ENCODE results near the gene MTURN. TPM values are rescaled to one million over a fixed set of nuclear protein-coding genes. Genes with fewer than 3 reads are reported as not detected.

Gene MTURN
- total and polyA plus RNA-seq, 10 of the 15 experiments (the other 5 are each of a cell fraction or from before 2014, with no cell fraction given) = 0.52 to 5.0 (median 3.3) TPM

GRCh38 chr7:30135301-30136116 is 723 bp downstream of the MTURN start (continued):
- TF ChIP-seq LARP7 (IDR thresholded peaks at IDR 0.05) = no peak; the same call in 1 of the 2 replicates
- no peak for TF ChIP-seq JUNB (IDR thresholded peaks at IDR 0.05)
- no peak for TF ChIP-seq POLR2A (IDR thresholded peaks at IDR 0.05; ENCODE audit: low read depth, low read length)
- TF ChIP-seq MLLT1 (IDR thresholded peaks at IDR 0.05) = no peak
- TF ChIP-seq TBL1XR1 (IDR thresholded peaks at IDR 0.05; ENCODE audit: low read depth, low read length) = no peak
- TF ChIP-seq JUND (IDR thresholded peaks at IDR 0.05; ENCODE audit: low read depth, low read length) = no peak
- TF ChIP-seq POLR2AphosphoS5 (IDR thresholded peaks at IDR 0.05; ENCODE audit: low read length) = no peak
- peak; percentile 9; the same call in 1 of the 2 replicates for TF ChIP-seq GATAD2B (conservative IDR thresholded peaks at IDR 0.05; ENCODE audit: low read depth)
- no peak for TF ChIP-seq ZNF274 (IDR thresholded peaks at IDR 0.05; ENCODE audit: insufficient read depth, insufficient read length)
- TF ChIP-seq RELB (IDR thresholded peaks at IDR 0.05; ENCODE audit: low read depth) = no peak
- TF ChIP-seq, protein P1, sequence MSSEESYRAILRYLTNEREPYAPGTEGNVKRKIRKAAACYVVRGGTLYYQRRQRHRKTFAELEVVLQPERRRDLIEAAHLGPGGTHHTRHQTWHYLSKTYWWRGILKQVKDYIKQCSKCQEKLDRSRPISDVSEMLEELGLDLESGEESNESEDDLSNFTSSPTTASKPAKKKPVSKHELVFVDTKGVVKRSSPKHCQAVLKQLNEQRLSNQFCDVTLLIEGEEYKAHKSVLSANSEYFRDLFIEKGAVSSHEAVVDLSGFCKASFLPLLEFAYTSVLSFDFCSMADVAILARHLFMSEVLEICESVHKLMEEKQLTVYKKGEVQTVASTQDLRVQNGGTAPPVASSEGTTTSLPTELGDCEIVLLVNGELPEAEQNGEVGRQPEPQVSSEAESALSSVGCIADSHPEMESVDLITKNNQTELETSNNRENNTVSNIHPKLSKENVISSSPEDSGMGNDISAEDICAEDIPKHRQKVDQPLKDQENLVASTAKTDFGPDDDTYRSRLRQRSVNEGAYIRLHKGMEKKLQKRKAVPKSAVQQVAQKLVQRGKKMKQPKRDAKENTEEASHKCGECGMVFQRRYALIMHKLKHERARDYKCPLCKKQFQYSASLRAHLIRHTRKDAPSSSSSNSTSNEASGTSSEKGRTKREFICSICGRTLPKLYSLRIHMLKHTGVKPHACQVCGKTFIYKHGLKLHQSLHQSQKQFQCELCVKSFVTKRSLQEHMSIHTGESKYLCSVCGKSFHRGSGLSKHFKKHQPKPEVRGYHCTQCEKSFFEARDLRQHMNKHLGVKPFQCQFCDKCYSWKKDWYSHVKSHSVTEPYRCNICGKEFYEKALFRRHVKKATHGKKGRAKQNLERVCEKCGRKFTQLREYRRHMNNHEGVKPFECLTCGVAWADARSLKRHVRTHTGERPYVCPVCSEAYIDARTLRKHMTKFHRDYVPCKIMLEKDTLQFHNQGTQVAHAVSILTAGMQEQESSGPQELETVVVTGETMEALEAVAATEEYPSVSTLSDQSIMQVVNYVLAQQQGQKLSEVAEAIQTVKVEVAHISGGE (CRISPR knock-in tag; IDR thresholded peaks at IDR 0.05) = no peak
- TF ChIP-seq, protein P2, sequence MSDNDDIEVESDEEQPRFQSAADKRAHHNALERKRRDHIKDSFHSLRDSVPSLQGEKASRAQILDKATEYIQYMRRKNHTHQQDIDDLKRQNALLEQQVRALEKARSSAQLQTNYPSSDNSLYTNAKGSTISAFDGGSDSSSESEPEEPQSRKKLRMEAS (IDR thresholded peaks at IDR 0.05; ENCODE audit: low read depth, low read length) = 0 out of 2 replicates have a peak, but pooled peaks have one; percentile 31
- TF ChIP-seq ZNF207 (IDR thresholded peaks at IDR 0.05; ENCODE audit: borderline replicate concordance) = no peak
- TF ChIP-seq ASH2L (IDR thresholded peaks at IDR 0.05; ENCODE audit: borderline replicate concordance, low read depth) = no peak
- TF ChIP-seq ZZZ3 (IDR thresholded peaks at IDR 0.05; ENCODE audit: control insufficient read depth, insufficient read length, low read depth) = no peak
- 0 out of 2 replicates have a peak, but pooled peaks have one; percentile 41 for TF ChIP-seq HDGF (IDR thresholded peaks at IDR 0.05)
- TF ChIP-seq, protein P3, sequence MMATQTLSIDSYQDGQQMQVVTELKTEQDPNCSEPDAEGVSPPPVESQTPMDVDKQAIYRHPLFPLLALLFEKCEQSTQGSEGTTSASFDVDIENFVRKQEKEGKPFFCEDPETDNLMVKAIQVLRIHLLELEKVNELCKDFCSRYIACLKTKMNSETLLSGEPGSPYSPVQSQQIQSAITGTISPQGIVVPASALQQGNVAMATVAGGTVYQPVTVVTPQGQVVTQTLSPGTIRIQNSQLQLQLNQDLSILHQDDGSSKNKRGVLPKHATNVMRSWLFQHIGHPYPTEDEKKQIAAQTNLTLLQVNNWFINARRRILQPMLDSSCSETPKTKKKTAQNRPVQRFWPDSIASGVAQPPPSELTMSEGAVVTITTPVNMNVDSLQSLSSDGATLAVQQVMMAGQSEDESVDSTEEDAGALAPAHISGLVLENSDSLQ (IDR thresholded peaks at IDR 0.05) = no peak
- TF ChIP-seq NFYB (IDR thresholded peaks at IDR 0.05; ENCODE audit: insufficient read depth, low read depth, low read length) = no peak
- TF ChIP-seq SRF (IDR thresholded peaks at IDR 0.05; ENCODE audit: low read depth in 2 of 2, low read length in 2 of 2) = no peak
- no peak for TF ChIP-seq BCL3 (IDR thresholded peaks at IDR 0.05; ENCODE audit: borderline replicate concordance, insufficient read depth, low read depth, low read length, poor library complexity, severe bottlenecking)
- TF ChIP-seq CHD1 (IDR thresholded peaks at IDR 0.05; ENCODE audit: low read depth, low read length) = no peak

All from GM12878 (cell line).